Measurements from ENCODE around the gene ACTA2. TPM values are rescaled to one million over a fixed set of nuclear protein-coding genes. Genes with fewer than 3 reads are reported as not detected.

Gene ACTA2
- total RNA-seq, 1 donor from 2014 or later = 162 TPM

DNA sequence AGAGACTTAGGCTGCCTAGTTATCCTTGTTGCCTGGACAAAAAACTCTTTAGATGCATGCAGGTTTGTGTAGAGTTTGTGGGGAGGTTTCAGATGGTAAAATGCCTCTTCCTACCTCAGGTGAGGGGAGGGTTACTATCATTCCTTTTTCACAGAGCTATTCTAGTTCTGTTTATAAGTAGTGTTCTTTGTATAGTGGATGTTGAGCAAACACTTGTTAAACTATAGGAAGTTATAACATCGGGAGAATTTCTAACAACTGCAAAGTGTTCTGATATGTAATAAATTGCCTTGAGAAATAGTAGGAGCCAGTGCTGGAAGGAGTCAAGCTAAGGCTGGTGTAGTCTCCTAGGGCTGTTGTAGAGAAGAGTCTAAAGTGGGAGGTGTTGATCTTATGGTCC, 31.4 kb upstream of the ACTA2 start:
- no peak for DNase-seq (ENCODE audit: low spot score)
- intact Hi-C loops (cut with DNase I) = no loop called here

GRCh38 chr10:88983206-88983605, 30.6 kb upstream of the ACTA2 start:
- intact Hi-C loops (cut with DNase I) = no loop called here
- DNase-seq (ENCODE audit: low spot score) = no peak

- intact Hi-C loops (cut with DNase I) = no loop called here
- no peak for DNase-seq (ENCODE audit: low spot score)
Observed at GRCh38 chr10:88982366-88982765, 29.8 kb upstream of the ACTA2 start.

DNA sequence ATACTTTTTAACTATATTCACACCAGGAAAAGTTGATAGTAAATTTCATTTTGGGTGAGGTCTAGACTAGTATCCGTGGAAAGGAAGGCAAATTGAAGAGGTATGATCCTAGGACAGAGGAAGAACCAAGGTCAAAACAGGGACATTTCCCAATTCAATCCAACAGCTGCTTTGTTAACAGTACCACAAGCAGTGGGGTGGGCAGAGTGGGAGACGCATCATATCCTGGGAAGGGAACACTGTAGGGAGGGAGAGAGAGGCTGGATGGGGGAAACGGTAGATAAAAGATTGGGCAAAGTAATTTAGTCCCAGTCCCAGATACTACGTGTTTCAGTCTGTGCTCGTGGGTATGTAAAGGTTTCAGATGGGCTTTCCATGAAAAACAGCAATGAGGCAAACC, 28.9 kb upstream of the ACTA2 start:
- intact Hi-C loops (cut with DNase I) = no loop called here
- no peak for DNase-seq (ENCODE audit: low spot score)

- no peak for DNase-seq (ENCODE audit: low spot score)
- intact Hi-C loops (cut with DNase I) = no loop called here
Observed at GRCh38 chr10:88980800-88981199, 28.2 kb upstream of the ACTA2 start.

DNA sequence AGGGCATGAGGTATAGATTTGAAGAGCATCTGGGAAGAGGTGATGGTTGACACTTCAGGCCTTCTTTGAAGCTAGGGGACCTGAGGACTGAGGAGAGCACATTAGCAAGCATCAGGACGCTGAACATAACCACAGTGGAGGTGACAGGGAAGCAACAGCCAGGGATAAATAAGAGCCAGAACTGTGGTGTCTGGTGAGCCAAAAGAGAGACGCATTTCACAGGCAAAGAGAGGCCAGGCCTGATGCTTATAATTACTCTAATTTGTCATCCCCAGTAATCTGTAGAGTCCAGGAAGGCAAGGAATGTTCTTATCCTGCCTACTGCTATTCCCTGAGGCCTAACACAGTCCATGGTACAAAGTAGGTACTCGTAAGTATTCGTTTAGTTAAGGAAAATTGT, 27.7 kb upstream of the ACTA2 start:
- DNase-seq (ENCODE audit: low spot score) = no peak
- intact Hi-C loops (cut with DNase I) = no loop called here

- no peak for DNase-seq (ENCODE audit: low spot score)
- intact Hi-C loops (cut with DNase I) = no loop called here
Observed at GRCh38 chr10:88979603-88980002, 27.0 kb upstream of the ACTA2 start.

DNA sequence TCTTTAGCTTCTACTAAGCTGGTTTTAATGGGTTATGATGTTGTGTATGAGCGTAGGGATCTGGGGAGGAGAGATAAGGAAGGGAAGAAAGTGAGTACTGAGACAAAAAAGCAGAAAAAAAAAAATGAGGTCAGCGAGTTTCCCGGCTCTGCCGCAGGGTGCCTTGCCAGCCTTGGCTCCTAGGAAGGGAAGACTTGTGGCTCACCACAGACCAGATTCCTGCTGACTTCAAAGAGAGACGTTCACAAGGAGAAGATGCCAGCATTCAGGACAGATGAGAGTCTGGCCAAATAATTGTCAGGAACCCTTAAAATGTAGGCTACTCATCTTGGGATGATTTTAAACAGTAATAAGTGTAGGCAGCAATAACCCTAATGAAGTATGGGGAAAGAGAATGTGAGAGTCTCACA, 26.6 kb upstream of the ACTA2 start:
- no peak for DNase-seq (ENCODE audit: low spot score)
- intact Hi-C loops (cut with DNase I) = no loop called here

GRCh38 chr10:88978463-88978862, 25.9 kb upstream of the ACTA2 start:
- no peak for DNase-seq (ENCODE audit: low spot score)
- intact Hi-C loops (cut with DNase I) = no loop called here

- DNase-seq (ENCODE audit: low spot score) = no peak
- intact Hi-C loops (cut with DNase I) = no loop called here
Observed at GRCh38 chr10:88975377-88975720, 22.8 kb upstream of the ACTA2 start.

DNA sequence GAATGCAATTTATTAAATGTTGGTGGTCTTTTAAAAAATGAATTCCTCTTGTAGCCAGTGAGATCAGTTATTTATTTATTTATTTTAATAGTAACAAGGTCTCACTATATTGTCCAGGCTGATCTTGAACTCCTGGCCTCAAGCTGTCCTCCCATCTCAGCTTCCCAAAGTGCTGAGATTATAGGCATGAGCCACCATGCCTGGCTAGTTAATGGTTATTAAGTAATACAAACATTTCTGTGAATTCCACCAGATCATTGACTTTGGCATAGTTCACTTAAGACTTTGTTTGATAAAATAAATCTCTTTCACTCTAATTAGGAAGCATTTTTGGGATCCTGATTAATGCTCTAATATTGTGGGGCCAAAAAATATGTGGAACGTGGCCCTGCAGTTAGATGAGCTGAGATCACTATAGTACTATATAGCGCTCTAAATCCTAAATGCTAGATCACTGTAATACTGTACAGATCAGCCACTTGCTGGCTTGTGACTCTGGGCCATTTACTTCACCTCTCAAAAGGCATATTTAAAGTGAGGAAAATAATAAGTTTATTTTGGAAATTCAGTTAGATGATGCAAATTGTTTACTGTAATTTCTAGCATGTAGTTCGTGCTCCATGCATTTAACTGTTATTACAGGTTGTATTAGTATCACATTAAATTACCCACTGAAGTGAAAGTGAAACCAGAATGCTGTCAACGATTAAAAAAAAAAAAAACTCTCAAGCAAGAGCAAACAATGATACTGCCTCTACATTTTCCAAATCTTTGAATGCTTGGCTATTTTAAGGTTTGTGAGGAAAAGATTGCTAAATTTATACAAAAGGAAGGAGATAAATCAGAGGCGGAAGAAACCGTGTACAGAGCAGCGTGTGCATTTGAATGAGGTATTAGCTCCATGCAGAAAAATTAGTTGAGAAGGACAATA, 22.1 kb upstream of the ACTA2 start:
- intact Hi-C loops (cut with DNase I) = no loop called here
- DNase-seq (ENCODE audit: low spot score) = no peak

- no peak for DNase-seq (ENCODE audit: low spot score)
- intact Hi-C loops (cut with DNase I) = no loop called here
Observed at GRCh38 chr10:88974012-88974411, 21.4 kb upstream of the ACTA2 start.

- intact Hi-C loops (cut with DNase I) = no loop called here
- DNase-seq (ENCODE audit: low spot score) = no peak
Observed at GRCh38 chr10:88971221-88972061, 18.9 kb upstream of the ACTA2 start.

DNA sequence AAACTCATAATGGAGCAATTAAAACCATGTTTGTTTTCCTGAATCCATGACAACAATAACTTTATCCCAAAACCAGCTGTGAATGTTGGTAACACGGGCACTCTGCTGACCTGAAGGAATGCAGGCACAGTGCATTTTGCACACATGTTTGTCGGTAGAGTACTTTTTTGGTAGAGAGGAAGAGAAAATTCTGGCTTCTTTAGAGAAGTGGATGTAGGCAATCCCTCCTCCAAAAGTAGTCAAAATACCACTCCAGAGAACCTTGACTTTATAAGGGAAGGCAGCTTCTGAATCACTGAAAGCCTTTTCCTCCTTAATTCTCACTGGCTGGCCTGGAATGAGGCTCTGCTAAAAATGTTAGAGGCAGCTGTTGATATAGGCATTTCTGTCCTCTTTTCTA, 15.8 kb upstream of the ACTA2 start:
- DNase-seq (ENCODE audit: low spot score) = no peak
- intact Hi-C loops (cut with DNase I) = no loop called here

DNA sequence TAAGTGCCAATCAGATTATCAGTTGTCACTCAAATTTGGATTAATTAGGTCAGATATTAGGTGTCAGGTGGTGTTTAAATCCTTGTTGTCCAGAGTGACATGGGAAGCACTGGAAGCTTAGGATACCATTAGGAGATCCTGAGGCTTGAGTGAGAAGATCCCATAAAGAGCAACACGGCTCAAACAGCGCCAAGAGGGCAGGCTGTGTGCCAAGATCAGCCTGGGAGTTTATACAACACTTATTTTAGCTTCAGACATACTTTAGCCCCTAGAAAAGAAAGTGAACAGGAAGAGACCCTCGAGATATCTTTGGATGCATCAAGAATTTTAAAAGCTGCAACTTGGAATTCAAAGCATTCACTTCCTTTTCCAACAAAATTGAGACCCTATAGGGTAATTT, 14.2 kb upstream of the ACTA2 start:
- intact Hi-C loops (cut with DNase I) = no loop called here

DNA sequence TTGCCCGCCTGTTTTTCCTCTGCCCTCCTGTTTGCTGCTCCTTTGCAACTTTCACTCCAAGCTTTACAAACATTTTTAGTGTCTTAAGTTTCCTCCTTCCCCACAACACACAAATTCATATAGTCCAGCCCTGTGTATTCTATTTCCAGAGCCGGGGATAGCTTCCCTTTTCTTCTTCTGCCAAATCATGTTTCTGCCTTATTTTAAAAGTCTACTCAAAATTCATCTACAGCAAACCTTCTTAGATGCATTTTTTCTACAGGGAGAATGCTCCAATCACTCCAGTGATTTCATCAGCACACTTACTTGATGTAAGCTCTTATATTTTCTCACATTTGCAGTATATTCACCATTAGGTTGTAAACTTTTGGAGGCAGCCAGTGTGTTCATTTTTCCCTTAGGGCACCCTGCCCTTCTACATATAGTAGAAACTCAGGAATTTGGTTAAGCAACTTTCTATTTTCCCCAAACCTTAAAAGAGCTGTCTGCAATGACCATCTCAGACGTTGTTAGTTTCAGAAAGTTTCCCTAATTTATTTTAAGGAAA, 12.4 kb upstream of the ACTA2 start:
- intact Hi-C loops (cut with DNase I) = no loop called here
- no peak for DNase-seq (ENCODE audit: low spot score)

More for the DNA sequence above, 14.2 kb upstream of the ACTA2 start:
- DNase-seq (ENCODE audit: low spot score) = no peak

- no peak for DNase-seq (ENCODE audit: low spot score)
- intact Hi-C loops (cut with DNase I) = no loop called here
Observed at GRCh38 chr10:88964360-88964759, 11.8 kb upstream of the ACTA2 start.

GRCh38 chr10:88963318-88963717, 10.7 kb upstream of the ACTA2 start:
- intact Hi-C loops (cut with DNase I) = no loop called here

GRCh38 chr10:88962336-88962735, 9.8 kb upstream of the ACTA2 start:
- DNase-seq (ENCODE audit: low spot score) = no peak
- intact Hi-C loops (cut with DNase I) = no loop called here

More at GRCh38 chr10:88963318-88963717, 10.7 kb upstream of the ACTA2 start:
- no peak for DNase-seq (ENCODE audit: low spot score)

DNA sequence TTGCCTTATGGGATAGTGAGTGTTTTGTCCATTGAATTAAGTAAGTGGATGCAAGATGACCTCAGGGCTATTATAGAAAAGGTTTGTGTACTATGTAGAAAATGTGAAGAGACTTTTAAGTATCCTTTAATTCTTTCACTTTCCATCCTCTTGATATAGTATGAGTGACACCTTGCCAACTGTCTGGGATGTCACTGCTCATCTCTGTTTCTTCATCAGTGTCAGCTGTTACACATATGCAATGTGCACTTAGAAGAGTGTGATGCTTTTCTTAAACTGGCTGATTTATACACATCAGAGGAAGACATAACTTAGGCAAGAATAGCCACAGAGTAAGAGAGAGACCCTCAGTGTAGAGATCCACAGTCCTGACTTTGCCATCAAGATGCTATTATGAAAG, 8.7 kb upstream of the ACTA2 start:
- intact Hi-C loops (cut with DNase I) = no loop called here
- DNase-seq (ENCODE audit: low spot score) = no peak

DNA sequence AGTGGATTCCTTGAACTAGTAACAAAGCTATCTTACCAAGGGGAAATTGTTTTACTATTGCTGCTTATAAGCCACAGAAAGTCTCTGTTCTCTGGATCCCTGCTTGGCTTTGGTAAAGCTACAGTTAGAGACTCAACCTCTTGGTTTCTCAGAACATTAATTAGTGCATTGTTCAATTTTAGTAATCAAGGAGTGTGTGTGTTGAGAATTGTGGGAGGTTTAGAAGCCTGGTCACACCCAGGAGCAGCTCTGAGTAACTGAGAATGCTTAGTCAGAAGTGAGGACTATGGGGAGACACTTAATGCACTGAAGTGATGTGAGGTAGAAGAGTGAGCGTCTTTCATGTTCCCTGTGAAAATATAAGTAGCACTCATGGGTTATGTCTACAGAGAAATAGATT, 8.2 kb upstream of the ACTA2 start:
- intact Hi-C loops (cut with DNase I) = no loop called here
- DNase-seq (ENCODE audit: low spot score) = no peak

Data from cardiac septum (tissue), 1 donor.